SK-N-SH (cell line): ENCODE data around the gene MYO10. TPM values are rescaled to one million over a fixed set of nuclear protein-coding genes. Genes with fewer than 3 reads are reported as not detected.

Experiments
- CTCF ChIA-PET: fragments of 300-600, 350-600 bp; formaldehyde crosslinking; extraction: SDS; loops from one replicate; lab custom pipeline; 2021; lab: Yijun Ruan, JAX
- POLR2A ChIA-PET: fragments of 350-600 bp; sonication (Branson Sonifier 250); formaldehyde crosslinking; extraction: SDS; loops from one replicate; lab custom pipeline; 2020; ENCODE audit warnings: antibody characterized with exemption, inconsistent platforms; lab: Yijun Ruan, JAX
- DNase-seq: peaks from one replicate; pipeline ENCODE4 v3.0.0; 2012
- H2AFZ ChIP-seq: fragments of 200-600 bp; sonication (generic); 2 replicates; pipeline ENCODE4 v1.8.1; 2016; ENCODE audit warnings: antibody characterized with exemption, mild to moderate bottlenecking, low read depth
- H3F3A ChIP-seq: fragments of 200-600 bp; sonication (generic); replicated peaks from 2 replicates; pipeline ENCODE3; 2016; ENCODE audit warnings: antibody characterized with exemption, mild to moderate bottlenecking; ENCODE audit not compliant: insufficient read depth
- H3K27ac ChIP-seq, 2 experiments: fragments of 200-500 bp in 1 of 2; fragments of 200-600 bp in 1 of 2; sonication (Bioruptor generic) in 1 of 2; sonication (generic), shearing (Covaris generic) in 1 of 2; 2 replicates each; pipeline versions ENCODE4 v1.5.1 to v1.6.1; 2014 to 2016; ENCODE audit warnings: low read depth in 2 of 2, inconsistent platforms in 1 of 2, low read length in 1 of 2, mild to moderate bottlenecking in 1 of 2, mixed read lengths in 1 of 2
- H3K27me3 ChIP-seq: fragments of 200-600 bp; sonication (generic), shearing (Covaris generic); 2 replicates; pipeline ENCODE4 v1.6.1; 2016; ENCODE audit warnings: mixed run types; ENCODE audit not compliant: insufficient read depth
- H3K36me3 ChIP-seq, 2 experiments: fragments of 200-500 bp in 1 of 2; fragments of 200-600 bp in 1 of 2; sonication (Bioruptor generic) in 1 of 2; sonication (generic) in 1 of 2; replicated peaks in 1 of 2; 2 replicates each; pipeline versions ENCODE3 to v1.5.1; 2014 to 2016; ENCODE audit warnings: low read length in 1 of 2, mild to moderate bottlenecking in 1 of 2; ENCODE audit not compliant: insufficient read depth in 2 of 2, control insufficient read depth in 1 of 2
- H3K4me1 ChIP-seq, 2 experiments: fragments of 200-500 bp in 1 of 2; fragments of 200-600 bp in 1 of 2; sonication (Bioruptor generic) in 1 of 2; sonication (generic), shearing (Covaris generic) in 1 of 2; 2 replicates each; pipeline versions ENCODE4 v1.5.1 to v1.6.1; 2014 to 2016; ENCODE audit warnings: low read depth in 1 of 2, low read length in 1 of 2, mixed run types in 1 of 2; ENCODE audit not compliant: insufficient read depth in 2 of 2, control insufficient read depth in 1 of 2
- H3K4me2 ChIP-seq: fragments of 200-600 bp; sonication (generic), shearing (Covaris generic); 2 replicates; pipeline ENCODE4 v1.6.1; 2017; ENCODE audit warnings: mixed run types
- H3K4me3 ChIP-seq, 2 experiments: fragments of 200-500 bp in 1 of 2; fragments of 200-600 bp in 1 of 2; sonication (Bioruptor generic) in 1 of 2; sonication (generic), shearing (Covaris generic) in 1 of 2; 2 replicates each; pipeline versions ENCODE4 v1.5.1 to v1.8.1; 2014 to 2016; ENCODE audit warnings: low read depth in 2 of 2, inconsistent platforms in 1 of 2, low read length in 1 of 2, mild to moderate bottlenecking in 1 of 2, mixed read lengths in 1 of 2, moderate library complexity in 1 of 2
- H3K79me2 ChIP-seq: fragments of 200-600 bp; sonication (generic); 2 replicates; pipeline ENCODE4 v1.8.1; 2017; ENCODE audit warnings: mild to moderate bottlenecking; ENCODE audit not compliant: insufficient read depth
- H3K9ac ChIP-seq: fragments of 200-600 bp; sonication (generic); 2 replicates; pipeline ENCODE4 v1.6.1; 2017; ENCODE audit warnings: mixed run types
- H3K9me2 ChIP-seq: fragments of 200-600 bp; sonication (generic); 2 replicates; pipeline ENCODE4 v1.6.1; 2017; ENCODE audit warnings: mixed run types
- H3K9me3 ChIP-seq: fragments of 200-600 bp; sonication (generic); 2 replicates; pipeline ENCODE4 v1.6.1; 2017; ENCODE audit warnings: mixed run types, mild to moderate bottlenecking, moderate library complexity
- H4K20me1 ChIP-seq: fragments of 200-600 bp; sonication (generic); 2 replicates; pipeline ENCODE4 v1.6.1; 2017; ENCODE audit warnings: mild to moderate bottlenecking, mixed run types; ENCODE audit not compliant: insufficient read depth
- CHD2 ChIP-seq: fragments of 150-350 bp; IDR thresholded peaks from 2 replicates; pipeline ENCODE4 v1.6.1; 2018; ENCODE audit warnings: low read length; ENCODE audit not compliant: partially characterized antibody
- EP300 ChIP-seq, 2 experiments: IDR thresholded peaks; 2 replicates each; pipeline versions ENCODE4 v1.4.0 to v1.6.1; 2012; ENCODE audit warnings: borderline replicate concordance in 1 of 2, low read depth in 1 of 2, low read length in 1 of 2
- GATA2 ChIP-seq: sonication (generic); formaldehyde crosslinking; IDR thresholded peaks from 2 replicates; pipeline ENCODE4 v1.5.0; 2020; ENCODE audit warnings: mild to moderate bottlenecking, missing genetic modification reagents
- NFIC ChIP-seq: IDR thresholded peaks from 2 replicates; pipeline ENCODE4 v1.4.0; 2012; ENCODE audit warnings: borderline replicate concordance
- NRF1 ChIP-seq: IDR thresholded peaks from 2 replicates; pipeline ENCODE4 v1.6.1; 2012; ENCODE audit warnings: low read depth, mild to moderate bottlenecking, low read length
- POLR2AphosphoS5 ChIP-seq: IDR thresholded peaks from 2 replicates; pipeline ENCODE4 v1.6.1; 2012; ENCODE audit warnings: low read depth, low read length
- RAD21 ChIP-seq: IDR thresholded peaks from 2 replicates; pipeline ENCODE4 v1.6.1; 2012; ENCODE audit warnings: mild to moderate bottlenecking, low read length
- RCOR1 ChIP-seq: fragments of 150-350 bp; IDR thresholded peaks from 2 replicates; pipeline ENCODE4 v1.6.1; 2017; ENCODE audit warnings: antibody characterized with exemption, low read length
- RFX5 ChIP-seq: IDR thresholded peaks from 2 replicates; pipeline ENCODE4 v1.6.1; 2012; ENCODE audit warnings: mild to moderate bottlenecking, improper control_type of control experiment, low read length
- SMC3 ChIP-seq: IDR thresholded peaks from 2 replicates; pipeline ENCODE4 v1.6.1; 2012; ENCODE audit warnings: low read depth, low read length, improper control_type of control experiment
- TEAD4 ChIP-seq: IDR thresholded peaks from 2 replicates; pipeline ENCODE4 v1.4.0; 2012; ENCODE audit warnings: mild to moderate bottlenecking, borderline replicate concordance; ENCODE audit not compliant: insufficient read depth
- WGBS: methylation state at CpG from one replicate; pipeline ENCODE4 v1.1.6; 2017; ENCODE audit warnings: low lambda C conversion rate; 5-methylcytosine and 5-hydroxymethylcytosine counted together
- polyA plus RNA-seq, 3 experiments: library from polyadenylated mRNA; depleted of rRNA; stranded (reverse); fragments of >200 nt; gene quantifications; 2 replicates each; pipeline ENCODE4 v1.2.3, GENCODE V29; 2012
- TF ChIP-seq, protein P1 (sequence below): fragments of 200-600 bp; sonication (generic); IDR thresholded peaks from 2 replicates; pipeline ENCODE4 v1.6.1; 2017; ENCODE audit warnings: antibody characterized with exemption, mild to moderate bottlenecking, moderate library complexity

Gene MYO10
- polyA plus RNA-seq, 1 of the 3 experiments (the other 2 are of a cell fraction) = 8.1 TPM

- Histone ChIP-seq H3K4me2 (peak overlapping the region; percentile 54; the same call in 1 of the 2 replicates), H4K20me1 (peaks cover 78% of the 10 kb centered on the region), H2AFZ (no peak overlapping the region), H3K9me3 (no peaks in the 10 kb centered on the region), H3K9me2 (no peaks in the 10 kb centered on the region), H3K9ac (no peak overlapping the region), H3K4me3 (no peak overlapping the region), H3K36me3 (peaks cover 0 to 4% of the 10 kb centered on the region in 2 experiments), H3K27me3 (no peaks in the 10 kb centered on the region), H3K79me2 (peaks cover 98% of the 10 kb centered on the region), H3K4me1 (peaks cover 8 to 25% of the 10 kb centered on the region in 2 experiments; a peak in 3 of 4 replicates), H3K27ac (peak overlapping the region in 1 of 2 experiments; percentile 69; a peak in 2 of 4 replicates), H3F3A (peaks cover 28% of the 10 kb centered on the region)
- POLR2A ChIA-PET = interaction anchor here (0.6 kb wide), 1 partner anchor 62 kb away, joined by 3 read pairs; no protein-coding TSS in a partner anchor
- 54% methylated on average over 10 of the region's 10 CpGs for WGBS
- peak; percentile 68 for DNase-seq
- TF ChIP-seq RCOR1 = 0 out of 2 replicates have a peak, but pooled peaks have one; percentile 21
- TF ChIP-seq TEAD4 = no peak
- no peak for TF ChIP-seq NFIC
- TF ChIP-seq GATA2 (CRISPR knock-in tag) = peak; percentile 37
- TF ChIP-seq EP300 (IDR thresholded peaks at IDR 0.05; ENCODE audit: borderline replicate concordance in 1 of 2, low read depth in 1 of 2, low read length in 1 of 2) = no peak
- CTCF ChIA-PET = interaction anchor here (0.7 to 10.2 kb wide), 46 partner anchors 8 to 1512 kb away, joined by 3 to 159 read pairs (median 3); no protein-coding TSS in a partner anchor
These were observed 144.0 kb downstream of the MYO10 start for GRCh38 chr5:16791904-16792597.

DNA sequence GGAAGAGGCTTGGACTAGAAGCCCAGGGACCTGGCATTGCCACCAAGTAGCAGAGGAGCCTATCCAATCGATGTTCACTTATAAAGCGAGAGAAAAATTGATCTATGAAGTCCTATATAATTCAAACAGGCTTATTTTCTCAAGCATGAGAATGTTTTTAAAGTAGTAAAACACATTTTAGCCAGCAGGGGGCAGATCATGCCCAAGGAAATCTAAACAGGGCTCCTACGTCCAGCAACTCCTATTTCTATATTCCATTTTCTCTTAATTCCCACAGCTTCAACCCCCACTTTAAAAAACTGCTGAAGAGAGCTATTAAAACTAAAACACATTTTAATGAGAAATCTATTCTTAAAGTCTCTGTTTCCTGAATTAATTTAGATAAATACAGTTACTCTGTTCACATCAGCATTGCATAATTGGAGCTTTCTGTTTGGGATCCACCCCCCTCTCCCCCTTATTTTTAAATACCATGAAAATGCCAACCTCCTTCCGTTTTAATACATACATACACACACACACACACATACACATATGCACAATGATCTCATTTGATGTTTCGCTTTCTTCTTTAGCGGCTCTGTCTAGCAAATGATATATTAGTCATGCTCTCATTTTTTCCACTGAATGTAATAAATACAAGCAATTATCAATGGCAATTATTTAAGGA, 144.9 kb downstream of the MYO10 start:
- H4K20me1 ChIP-seq = peaks cover 79% of the 10 kb centered on the region
- H3K9me3 ChIP-seq = no peaks in the 10 kb centered on the region
- TF ChIP-seq SMC3 = peak; percentile 81
- TF ChIP-seq RFX5 = no peak
- TF ChIP-seq POLR2AphosphoS5 = no peak
- peak; percentile 7; the same call in 1 of the 2 replicates for TF ChIP-seq NRF1
- peak; percentile 27 for TF ChIP-seq CHD2
- TF ChIP-seq, protein P1, sequence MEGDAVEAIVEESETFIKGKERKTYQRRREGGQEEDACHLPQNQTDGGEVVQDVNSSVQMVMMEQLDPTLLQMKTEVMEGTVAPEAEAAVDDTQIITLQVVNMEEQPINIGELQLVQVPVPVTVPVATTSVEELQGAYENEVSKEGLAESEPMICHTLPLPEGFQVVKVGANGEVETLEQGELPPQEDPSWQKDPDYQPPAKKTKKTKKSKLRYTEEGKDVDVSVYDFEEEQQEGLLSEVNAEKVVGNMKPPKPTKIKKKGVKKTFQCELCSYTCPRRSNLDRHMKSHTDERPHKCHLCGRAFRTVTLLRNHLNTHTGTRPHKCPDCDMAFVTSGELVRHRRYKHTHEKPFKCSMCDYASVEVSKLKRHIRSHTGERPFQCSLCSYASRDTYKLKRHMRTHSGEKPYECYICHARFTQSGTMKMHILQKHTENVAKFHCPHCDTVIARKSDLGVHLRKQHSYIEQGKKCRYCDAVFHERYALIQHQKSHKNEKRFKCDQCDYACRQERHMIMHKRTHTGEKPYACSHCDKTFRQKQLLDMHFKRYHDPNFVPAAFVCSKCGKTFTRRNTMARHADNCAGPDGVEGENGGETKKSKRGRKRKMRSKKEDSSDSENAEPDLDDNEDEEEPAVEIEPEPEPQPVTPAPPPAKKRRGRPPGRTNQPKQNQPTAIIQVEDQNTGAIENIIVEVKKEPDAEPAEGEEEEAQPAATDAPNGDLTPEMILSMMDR = peak; percentile 81
- peak; percentile 93 for TF ChIP-seq RAD21
- H3K27ac ChIP-seq = peak overlapping the region in 1 of 2 experiments; percentile 69; a peak in 2 of 4 replicates
- H3K27me3 ChIP-seq = no peaks in the 10 kb centered on the region
- peak overlapping the region; percentile 54; the same call in 1 of the 2 replicates for H3K4me2 ChIP-seq
- peaks cover 0 to 4% of the 10 kb centered on the region in 2 experiments for H3K36me3 ChIP-seq
- no peak overlapping the region for H2AFZ ChIP-seq
- H3K4me1 ChIP-seq = peaks cover 8 to 21% of the 10 kb centered on the region in 2 experiments; a peak in 3 of 4 replicates
- H3K9me2 ChIP-seq = no peaks in the 10 kb centered on the region
- no peak overlapping the region; the same call in 1 of the 2 replicates for H3K9ac ChIP-seq
- H3K79me2 ChIP-seq = peaks cover 98% of the 10 kb centered on the region
- ChIA-PET CTCF (interaction anchor here (0.6 to 10.2 kb wide), 49 partner anchors 8 to 1513 kb away, joined by 3 to 159 read pairs (median 3); no protein-coding TSS in a partner anchor), POLR2A (no interaction called here)
- peak; percentile 69 for DNase-seq
- H3K4me3 ChIP-seq = no peak overlapping the region; a peak in 1 of 4 replicates
- peaks cover 28% of the 10 kb centered on the region for H3F3A ChIP-seq
- WGBS = 30% methylated on average over 6 of the region's 6 CpGs
